ENCODE data around the gene TFIP11.
"Not testable (repeated sequence)": the region's sequence is repeated elsewhere in the genome, so short reads cannot be mapped to it uniquely, and the experiment has no call there.

Gene TFIP11

DNA sequence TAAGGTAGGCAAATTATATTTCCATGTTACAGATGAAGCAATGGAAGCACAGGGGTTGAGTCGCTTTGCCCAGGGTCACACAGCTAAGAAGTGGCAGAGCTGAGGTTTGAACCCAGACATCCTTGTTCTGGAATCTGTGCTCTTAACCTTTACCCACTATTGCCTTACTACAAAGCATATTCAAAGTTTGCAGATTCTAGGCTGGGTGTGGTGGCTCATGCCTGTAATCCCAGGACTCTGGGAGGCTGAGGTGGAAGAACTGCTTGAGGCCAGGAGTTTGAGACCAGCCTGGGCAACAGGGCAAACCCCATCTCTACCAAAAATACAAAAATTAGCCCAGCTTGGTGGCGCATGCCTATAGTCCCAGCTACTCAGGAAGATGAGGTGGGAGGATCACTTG is 27.8 kb upstream of the TFIP11 start:
- DNase-seq, result no peak

GRCh38 chr22:26536762-26537134 is 24.5 kb upstream of the TFIP11 start:
- DNase-seq, result no peak

- no peak for DNase-seq
These were observed 23.9 kb upstream of the TFIP11 start for GRCh38 chr22:26536056-26536761.

DNA sequence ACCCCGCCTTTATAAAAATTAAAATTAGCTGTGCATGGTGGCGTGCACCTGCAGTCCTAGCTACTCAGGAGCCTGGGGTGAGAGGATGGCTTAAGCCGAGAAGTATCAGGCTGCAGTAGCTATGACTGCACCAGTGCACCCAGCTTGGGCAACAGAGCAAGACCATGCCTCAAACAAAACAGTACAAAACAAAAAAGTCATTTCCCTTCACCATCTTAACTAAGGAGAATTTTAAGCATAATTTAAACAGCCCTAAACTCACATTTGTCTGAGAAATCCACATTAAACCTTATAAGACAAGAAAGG is 23.3 kb upstream of the TFIP11 start:
- no peak for DNase-seq

GRCh38 chr22:26534874-26535602 is 22.8 kb upstream of the TFIP11 start:
- no peak for DNase-seq

DNA sequence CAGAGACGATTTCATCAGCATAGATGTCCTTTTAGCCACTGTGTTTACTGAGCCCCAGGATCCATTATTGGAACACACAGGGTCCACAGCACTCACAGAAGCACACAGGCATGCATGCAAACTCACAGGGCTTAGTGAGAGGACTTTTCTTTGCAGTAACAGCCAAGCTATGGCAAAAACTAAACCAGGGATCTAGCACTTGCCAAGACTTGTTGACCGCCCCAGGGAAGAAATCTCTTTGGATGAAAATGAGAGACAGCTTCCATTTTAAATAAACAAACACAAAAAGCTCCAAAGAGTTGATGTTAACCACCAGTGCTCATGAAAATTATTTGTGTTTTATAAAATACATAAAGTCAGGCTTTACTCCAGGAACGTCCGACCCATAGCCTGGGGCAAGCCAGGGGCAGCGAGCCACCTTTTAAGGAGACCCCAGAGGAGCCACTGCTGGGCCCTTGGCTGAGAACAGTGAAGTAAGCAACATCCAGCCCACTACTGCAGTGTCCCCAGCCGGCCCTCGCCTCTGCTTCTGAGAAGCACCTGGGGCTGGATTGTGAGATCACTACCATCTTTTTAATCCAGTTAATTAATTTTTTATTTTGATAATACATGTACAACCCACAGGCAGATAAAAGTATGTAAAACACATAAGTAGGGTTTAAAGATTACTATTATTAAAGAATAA is 22.0 kb upstream of the TFIP11 start:
- no peak for DNase-seq

GRCh38 chr22:26529345-26529744 is 17.1 kb upstream of the TFIP11 start:
- no peak for DNase-seq

DNA sequence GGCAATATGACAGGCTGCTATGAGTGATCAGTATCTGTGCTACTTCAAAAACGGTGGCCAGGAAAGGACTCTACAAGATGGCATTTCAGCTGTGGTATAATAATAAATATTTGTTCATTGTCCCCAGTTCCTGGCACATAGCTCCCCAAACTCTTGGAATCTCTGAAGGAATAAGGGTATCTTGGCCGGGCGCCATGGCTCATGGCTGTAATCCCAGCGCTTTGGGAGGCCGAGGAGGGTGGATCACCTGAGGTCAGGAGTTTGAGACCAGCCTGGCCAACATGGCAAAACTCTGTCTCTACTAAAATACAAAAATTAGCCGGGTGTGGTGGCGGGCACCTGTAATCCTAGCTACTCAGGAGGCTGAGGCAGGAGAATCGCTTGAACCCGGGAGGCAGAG is 16.2 kb upstream of the TFIP11 start:
- not testable (repeated sequence) for DNase-seq

DNA sequence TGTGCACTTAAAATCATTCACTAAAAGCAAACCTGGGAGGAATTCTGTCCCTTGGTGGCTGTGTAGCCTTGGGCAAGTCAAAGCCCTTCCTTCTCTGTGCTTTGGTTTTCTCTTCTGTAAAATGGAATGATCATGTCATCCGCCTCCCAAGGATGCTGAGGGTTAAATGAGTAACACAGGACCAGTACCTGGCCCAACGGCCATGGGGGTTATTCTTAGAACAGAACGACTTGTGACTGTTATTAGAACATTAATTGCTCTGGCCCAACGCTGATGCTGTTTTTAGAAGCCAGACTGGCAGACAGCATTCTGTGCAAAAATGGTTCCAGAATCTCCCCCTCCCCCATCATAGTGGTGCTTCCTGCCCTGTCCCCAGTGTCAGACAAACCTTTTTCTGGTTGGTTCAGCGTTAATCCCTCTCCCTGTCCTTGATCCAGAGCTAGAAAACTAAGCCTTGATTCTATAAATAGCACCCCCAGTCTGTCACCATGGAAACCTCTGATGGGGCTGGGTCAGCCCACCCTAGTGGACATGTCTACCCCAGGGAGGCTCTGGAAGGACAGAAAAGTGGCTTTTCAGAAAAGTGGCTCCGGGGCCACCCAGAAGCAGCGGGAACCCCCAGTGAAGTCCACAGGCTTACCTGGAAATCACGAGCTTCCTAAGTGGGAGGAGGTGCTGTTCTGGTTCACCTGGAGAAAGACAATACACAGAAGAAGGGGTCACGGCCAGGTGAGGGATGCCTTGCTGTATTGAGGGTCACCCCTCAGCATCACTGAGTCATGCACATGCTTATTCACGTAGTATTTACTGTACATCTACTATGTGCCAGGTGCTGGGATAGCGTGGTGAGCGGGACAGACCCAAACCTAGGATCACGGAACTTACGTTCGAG is 15.5 kb upstream of the TFIP11 start:
- DNase-seq, result no peak

DNA sequence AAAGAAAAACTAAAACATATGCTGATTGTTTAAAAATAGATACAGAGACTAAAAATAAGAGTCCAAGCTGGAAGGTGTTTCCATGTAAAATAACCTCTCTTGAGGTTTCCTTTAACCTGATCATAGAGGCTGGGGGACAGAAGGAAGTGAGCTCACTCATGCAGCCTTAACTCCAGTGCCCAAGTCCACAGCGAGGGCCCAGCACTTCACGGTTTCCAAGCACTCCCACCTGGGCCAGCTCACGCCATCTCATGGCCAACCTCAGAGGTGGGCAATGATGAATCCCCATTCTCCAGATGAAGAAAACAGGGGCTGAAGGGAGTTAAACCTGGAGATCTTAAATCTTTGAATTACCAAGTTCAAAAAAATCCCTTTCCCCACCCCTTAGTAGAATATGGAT is 14.9 kb upstream of the TFIP11 start:
- DNase-seq, result no peak

DNA sequence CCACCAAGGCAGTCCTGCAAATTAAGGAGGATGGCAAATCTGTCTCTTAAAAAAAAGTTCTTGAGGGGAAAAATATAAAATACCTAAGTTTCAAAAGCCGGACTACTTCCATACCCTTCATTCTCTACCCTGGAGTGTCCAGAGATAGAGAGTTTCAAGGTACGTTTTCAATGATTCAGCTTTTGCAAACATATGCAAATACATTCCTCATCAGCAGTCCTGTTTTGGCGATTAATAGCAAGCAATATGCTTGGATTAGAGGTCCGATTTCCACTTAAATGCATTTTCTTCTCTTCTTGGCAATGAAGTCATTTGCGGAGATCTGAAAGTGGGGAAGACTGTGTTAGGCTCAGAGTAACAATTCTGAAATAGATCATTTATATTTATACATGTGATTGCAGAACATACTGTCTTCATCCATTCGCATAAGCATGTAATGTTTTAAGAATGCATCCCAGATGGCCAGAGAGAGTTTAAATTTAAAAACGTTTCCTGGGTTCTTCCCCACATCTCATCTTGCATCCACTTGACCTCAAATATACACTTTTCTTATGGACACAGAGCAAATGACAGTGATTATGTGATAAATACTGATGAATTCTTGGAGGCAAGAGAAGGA is 13.8 kb upstream of the TFIP11 start:
- no peak for DNase-seq

DNA sequence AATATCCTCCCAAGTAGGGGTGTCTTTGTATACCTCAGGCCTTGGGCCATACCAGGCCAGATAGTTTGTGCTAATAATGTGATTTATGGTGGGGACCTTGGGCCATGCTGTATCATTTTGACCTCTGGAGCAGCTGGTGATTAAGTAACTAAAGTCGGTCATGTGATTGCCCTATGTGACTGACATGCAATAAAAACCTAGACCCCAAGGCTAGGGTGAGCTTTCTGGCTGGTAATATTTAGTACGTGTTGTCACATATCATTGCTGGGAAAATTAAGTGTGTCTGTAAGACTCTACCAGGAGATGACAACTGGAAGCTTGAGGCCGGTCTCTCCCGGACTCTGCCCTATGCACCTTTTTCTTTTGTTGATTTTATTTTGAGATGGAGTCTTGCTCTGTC is 12.6 kb upstream of the TFIP11 start:
- no peak for DNase-seq

DNA sequence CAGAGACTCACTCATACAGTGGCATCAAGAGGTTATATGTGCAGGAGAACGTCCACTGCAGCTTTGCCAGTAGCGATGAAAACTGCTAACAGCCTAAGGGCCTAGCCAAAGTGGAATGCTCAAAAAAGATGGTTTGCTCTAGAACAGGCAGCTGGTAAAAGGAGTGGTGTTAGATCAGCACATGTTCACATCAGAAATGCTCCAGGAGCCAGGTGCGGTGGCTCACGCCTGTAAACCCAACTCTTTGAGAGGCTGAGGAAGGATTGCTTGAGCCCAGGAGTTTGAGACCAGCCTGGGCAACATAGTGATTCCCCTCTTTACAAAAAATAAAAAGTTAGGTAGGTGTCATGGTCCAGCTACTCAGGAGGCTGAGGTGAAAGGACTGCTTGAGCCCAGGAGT is 10.3 kb upstream of the TFIP11 start:
- DNase-seq, result no peak

DNA sequence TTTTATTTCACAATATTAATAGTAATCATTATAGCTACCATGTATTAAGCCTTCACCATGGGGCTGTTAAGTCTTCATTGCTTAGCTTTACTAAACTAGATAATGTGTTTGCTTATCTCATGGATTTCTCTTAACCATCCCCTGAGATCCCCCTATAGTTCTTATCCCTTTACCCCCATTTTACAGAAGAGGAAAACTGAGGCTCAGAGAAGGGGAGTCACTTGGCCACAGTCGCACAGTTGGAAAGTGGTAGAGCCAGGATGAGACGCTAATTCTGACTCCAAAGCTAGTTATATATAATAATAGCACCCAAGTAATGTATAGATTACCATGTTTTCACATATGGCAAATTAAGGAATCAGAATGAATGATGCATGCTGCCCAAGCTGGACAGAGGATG is 9.7 kb upstream of the TFIP11 start:
- no peak for DNase-seq

DNA sequence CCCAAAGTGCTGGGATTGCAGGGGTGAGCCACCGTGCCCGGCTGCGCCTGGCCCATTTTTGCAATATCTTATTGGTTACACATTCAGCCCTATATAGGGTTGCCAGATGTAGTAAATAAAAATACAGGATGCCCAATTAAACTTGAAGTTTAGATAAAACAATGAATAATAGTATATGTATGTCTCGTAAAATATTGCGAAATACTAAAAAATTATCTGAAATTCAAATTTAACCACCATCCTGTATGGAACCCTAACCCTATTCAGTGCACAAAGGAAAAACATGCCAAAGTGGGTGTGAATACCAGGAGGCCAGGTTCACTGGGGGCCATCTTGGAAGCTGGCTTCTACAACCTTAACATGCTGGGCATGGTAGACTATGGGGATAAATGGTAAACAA is 5.2 kb upstream of the TFIP11 start:
- DNase-seq, result no peak

DNA sequence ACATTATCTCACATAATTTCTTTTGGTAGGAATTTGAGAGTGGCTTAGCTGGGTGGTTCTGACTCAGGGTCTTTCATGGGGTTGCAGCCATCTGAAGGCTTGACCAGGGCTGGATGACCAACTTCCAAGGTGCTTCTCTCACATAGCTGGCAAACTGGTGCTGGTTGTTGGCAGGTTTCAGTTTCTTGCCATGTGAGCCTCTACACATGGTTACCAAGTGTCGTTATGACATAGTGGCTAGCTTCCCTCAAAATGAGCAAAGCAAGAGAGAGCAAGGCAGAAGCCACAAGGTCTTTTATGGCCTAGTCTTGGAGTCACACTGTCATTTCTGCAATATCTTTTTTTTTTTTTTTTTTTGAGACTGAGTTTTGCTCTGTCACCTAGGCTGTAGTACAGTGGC is 4.2 kb upstream of the TFIP11 start:
- no peak for DNase-seq

GRCh38 chr22:26515931-26516330 is 3.7 kb upstream of the TFIP11 start:
- DNase-seq, result no peak

DNA sequence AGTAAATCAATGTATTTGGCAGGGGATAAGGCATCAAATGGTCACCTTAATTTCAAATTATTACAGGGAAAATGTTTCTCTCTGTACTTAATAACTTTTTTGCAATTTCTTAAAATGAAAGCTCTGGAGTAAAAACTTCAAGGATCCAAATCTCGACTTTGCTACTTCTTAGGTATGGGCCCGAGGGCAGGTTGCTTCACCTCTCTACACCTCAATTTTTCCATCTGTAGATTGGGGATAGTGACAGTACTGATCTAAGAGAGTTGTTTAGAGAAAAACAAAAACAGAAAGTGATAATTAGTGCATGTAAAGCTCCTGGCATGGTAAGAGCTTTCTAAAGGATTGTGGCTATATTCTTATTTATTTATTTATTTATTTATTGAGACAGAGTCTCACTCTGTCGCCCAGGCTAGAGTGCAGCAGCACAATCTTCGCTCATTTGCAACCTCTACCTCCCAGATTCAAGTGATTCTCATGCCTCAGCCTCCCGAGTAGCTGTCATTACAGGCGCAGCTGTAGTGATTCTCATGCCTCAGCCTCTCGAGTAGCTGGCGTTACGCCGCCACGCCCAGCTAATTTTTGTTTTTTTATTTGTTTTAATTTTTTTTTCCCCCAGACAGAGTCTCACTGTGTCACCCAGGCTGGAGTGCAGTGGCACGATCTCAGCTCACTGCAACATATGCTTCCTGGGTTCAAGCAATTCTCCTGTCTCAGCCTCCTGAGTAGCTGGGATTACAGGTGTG is 2.3 kb upstream of the TFIP11 start:
- no peak for DNase-seq

DNA sequence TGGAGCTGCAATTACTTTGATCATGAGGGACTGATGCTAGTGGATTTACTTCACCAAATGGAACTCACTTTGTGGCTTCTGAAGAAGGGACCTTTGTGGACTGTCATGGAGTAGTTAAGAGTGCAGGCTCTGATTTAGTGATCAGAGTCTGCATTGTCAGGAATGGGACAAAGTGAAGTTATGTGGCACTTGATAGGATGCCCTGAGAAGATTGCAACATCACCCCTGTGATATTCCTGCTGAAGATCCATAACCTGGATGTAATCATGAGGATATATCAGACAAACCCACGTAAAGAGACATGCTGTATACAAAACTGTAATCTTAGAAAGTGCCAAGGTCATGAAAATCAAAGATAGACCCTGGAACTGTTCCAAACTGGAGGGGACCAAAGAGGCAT is 1.6 kb upstream of the TFIP11 start:
- DNase-seq, result no peak

- no peak for DNase-seq
These were observed 4.1 kb downstream of the TFIP11 start for GRCh38 chr22:26508148-26508547.

- no peak for DNase-seq
These were observed 8.5 kb downstream of the TFIP11 start for GRCh38 chr22:26503758-26504157.

Data from activated CD4-positive, alpha-beta T cell treated with anti-CD3 and anti-CD28 coated beads, Interleukin-2, amount 50 U/mL, for 1 hour (primary cell).